ENCODE data around the gene PKN1. TPM values are rescaled to one million over a fixed set of nuclear protein-coding genes. Genes with fewer than 3 reads are reported as not detected.

Gene PKN1
- total and polyA plus RNA-seq, 2 of the 4 experiments (the other 2 are of a cell fraction): 39.1 to 41.4 TPM

DNA sequence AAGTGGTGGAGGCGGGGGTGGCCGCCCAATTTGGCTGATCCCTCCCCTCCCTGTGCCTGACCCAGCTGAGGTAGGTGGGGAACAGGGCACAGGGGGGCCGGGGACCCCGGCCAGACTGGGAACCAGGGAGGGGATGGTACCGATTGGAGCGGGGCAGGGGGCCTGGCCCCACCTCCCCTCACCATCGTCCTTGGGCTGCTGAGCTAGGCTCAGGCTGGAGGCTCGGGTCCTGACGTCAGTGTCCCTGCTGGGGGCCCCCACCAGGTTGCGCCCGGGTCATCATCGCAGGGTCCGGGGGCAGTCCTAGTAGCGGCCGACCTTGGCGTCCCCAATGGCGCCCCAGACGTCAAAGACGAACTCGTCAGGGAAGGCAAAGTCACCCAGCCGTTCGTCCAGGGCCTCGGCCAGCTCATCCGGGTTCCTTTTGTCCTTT lies 45.0 kb downstream of the PKN1 start:
- Histone ChIP-seq H3K27me3 (ENCODE audit: control insufficient read depth, insufficient read depth, low read length) (no peaks in the 10 kb centered on the region), H2BK15ac (ENCODE audit: low read depth, low read length) (no peak overlapping the region), H2AK5ac (ENCODE audit: low read depth, low read length) (no peak overlapping the region), H3K14ac (replicated peaks; ENCODE audit: low read depth, low read length) (no peak overlapping the region), H3K4me1 (ENCODE audit: control insufficient read depth, insufficient read depth, low read length) (peaks cover 35% of the 10 kb centered on the region), H3K9me3 (ENCODE audit: control insufficient read depth, insufficient read depth, low read length) (no peaks in the 10 kb centered on the region), H3K9ac (ENCODE audit: low read depth, low read length) (no peak overlapping the region), H3K36me3 (ENCODE audit: control insufficient read depth, insufficient read depth, low read length) (peaks cover 25% of the 10 kb centered on the region), H2BK5ac (ENCODE audit: low read depth, low read length, poor library complexity, severe bottlenecking) (no peak overlapping the region), H3K4ac (ENCODE audit: low read depth, low read length) (no peak overlapping the region), H3K79me1 (ENCODE audit: low read depth in 1 of 2, low read length in 2 of 2) (peaks cover 8 to 48% of the 10 kb centered on the region in 2 experiments), H4K91ac (ENCODE audit: insufficient read depth, low read depth, low read length) (no peak overlapping the region), H3K18ac (ENCODE audit: low read depth, low read length) (no peak overlapping the region), H3K4me3 (ENCODE audit: insufficient read depth, low read depth, low read length) (no peak overlapping the region), H3K9me1 (ENCODE audit: insufficient read depth, low read length) (0 out of 2 replicates have a peak, but pooled peaks cover 14% of the 10 kb centered on the region), H3K23ac (ENCODE audit: low read depth, low read length) (no peak overlapping the region), H3K4me2 (ENCODE audit: low read depth, low read length) (no peak overlapping the region), H2BK20ac (ENCODE audit: low read depth, low read length) (no peak overlapping the region), H3K56ac (ENCODE audit: extremely low read depth, insufficient read depth, low read length) (no peak overlapping the region), H2BK120ac (ENCODE audit: low read depth, low read length) (no peak overlapping the region), H4K8ac (ENCODE audit: low read depth in 2 of 2, low read length in 2 of 2) (no peak overlapping the region), H2AFZ (replicated peaks; ENCODE audit: low read length, poor library complexity) (no peak overlapping the region), H3K27ac (ENCODE audit: insufficient read depth, low read length) (no peak overlapping the region), H2AK9ac (replicated peaks; ENCODE audit: low read depth, low read length, poor library complexity) (no peak overlapping the region), H4K20me1 (ENCODE audit: insufficient read depth, low read length) (peaks cover 33% of the 10 kb centered on the region), H4K5ac (ENCODE audit: low read depth, low read length) (no peak overlapping the region)
- intact Hi-C loops (cut with micrococcal nuclease) (loop anchor here (5.0 kb wide), 1 partner anchor 341 kb away; the partner anchor contains the start of gene ASF1B), dilution Hi-C loops (cut with HindIII; ENCODE audit: low sequenced_read_pairs, unreplicated experiment) (no loop called here), in situ Hi-C loops (cut with MboI; ENCODE audit: low sequenced_read_pairs) (loop anchor here (10.0 kb wide), 1 partner anchor 593 kb away; no protein-coding TSS in a partner anchor)
- BruUV-seq (replicated peaks): no TSS peak
- CTCF ChIA-PET: interaction anchor here (0.6 kb wide), 1 partner anchor 9 kb away, joined by 3 read pairs; no protein-coding TSS in a partner anchor
- WGBS, 2 experiments (ENCODE audit: extremely low coverage in 2 of 2, insufficient read length in 1 of 2): 60% methylated on average over 8 of the region's 24 CpGs; no CpG with 5 or more reads in 1 of the 2 experiments
- no peak for TF ChIP-seq NFE2L2 (IDR thresholded peaks at IDR 0.05; ENCODE audit: low read depth, low read length)
- no peak for TF ChIP-seq MAZ (IDR thresholded peaks at IDR 0.05; ENCODE audit: borderline replicate concordance, low read depth, low read length)
- no peak for TF ChIP-seq RAD21 (IDR thresholded peaks at IDR 0.05; ENCODE audit: low read length)
- TF ChIP-seq MXI1 (IDR thresholded peaks at IDR 0.05; ENCODE audit: borderline replicate concordance, low read depth, low read length): no peak
- TF ChIP-seq POLR2A (IDR thresholded peaks at IDR 0.05; ENCODE audit: low read depth, low read length): no peak
- TF ChIP-seq MAFK (IDR thresholded peaks at IDR 0.05; ENCODE audit: low read depth, low read length): no peak
- TF ChIP-seq, protein P1, sequence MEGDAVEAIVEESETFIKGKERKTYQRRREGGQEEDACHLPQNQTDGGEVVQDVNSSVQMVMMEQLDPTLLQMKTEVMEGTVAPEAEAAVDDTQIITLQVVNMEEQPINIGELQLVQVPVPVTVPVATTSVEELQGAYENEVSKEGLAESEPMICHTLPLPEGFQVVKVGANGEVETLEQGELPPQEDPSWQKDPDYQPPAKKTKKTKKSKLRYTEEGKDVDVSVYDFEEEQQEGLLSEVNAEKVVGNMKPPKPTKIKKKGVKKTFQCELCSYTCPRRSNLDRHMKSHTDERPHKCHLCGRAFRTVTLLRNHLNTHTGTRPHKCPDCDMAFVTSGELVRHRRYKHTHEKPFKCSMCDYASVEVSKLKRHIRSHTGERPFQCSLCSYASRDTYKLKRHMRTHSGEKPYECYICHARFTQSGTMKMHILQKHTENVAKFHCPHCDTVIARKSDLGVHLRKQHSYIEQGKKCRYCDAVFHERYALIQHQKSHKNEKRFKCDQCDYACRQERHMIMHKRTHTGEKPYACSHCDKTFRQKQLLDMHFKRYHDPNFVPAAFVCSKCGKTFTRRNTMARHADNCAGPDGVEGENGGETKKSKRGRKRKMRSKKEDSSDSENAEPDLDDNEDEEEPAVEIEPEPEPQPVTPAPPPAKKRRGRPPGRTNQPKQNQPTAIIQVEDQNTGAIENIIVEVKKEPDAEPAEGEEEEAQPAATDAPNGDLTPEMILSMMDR (conservative IDR thresholded peaks at IDR 0.05; ENCODE audit: low read depth, low read length): no peak
- TF ChIP-seq SMC3 (IDR thresholded peaks at IDR 0.05; ENCODE audit: low read depth, low read length): no peak
- no peak for TF ChIP-seq BHLHE40 (IDR thresholded peaks at IDR 0.05; ENCODE audit: low read depth, low read length)
- no peak for TF ChIP-seq CEBPB (IDR thresholded peaks at IDR 0.05; ENCODE audit: low read depth, low read length)
- no peak for TF ChIP-seq FOS (IDR thresholded peaks at IDR 0.05; ENCODE audit: low read depth, low read length)
- TF ChIP-seq, protein P2, sequence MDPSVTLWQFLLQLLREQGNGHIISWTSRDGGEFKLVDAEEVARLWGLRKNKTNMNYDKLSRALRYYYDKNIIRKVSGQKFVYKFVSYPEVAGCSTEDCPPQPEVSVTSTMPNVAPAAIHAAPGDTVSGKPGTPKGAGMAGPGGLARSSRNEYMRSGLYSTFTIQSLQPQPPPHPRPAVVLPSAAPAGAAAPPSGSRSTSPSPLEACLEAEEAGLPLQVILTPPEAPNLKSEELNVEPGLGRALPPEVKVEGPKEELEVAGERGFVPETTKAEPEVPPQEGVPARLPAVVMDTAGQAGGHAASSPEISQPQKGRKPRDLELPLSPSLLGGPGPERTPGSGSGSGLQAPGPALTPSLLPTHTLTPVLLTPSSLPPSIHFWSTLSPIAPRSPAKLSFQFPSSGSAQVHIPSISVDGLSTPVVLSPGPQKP (IDR thresholded peaks at IDR 0.05; ENCODE audit: borderline replicate concordance, low read depth, low read length): no peak
- no peak for TF ChIP-seq RFX5 (IDR thresholded peaks at IDR 0.05; ENCODE audit: low read depth, low read length)
- TF ChIP-seq USF2 (IDR thresholded peaks at IDR 0.05; ENCODE audit: low read depth, low read length): no peak
- no peak for TF ChIP-seq CHD1 (IDR thresholded peaks at IDR 0.05; ENCODE audit: low read depth, low read length)
- TF ChIP-seq RCOR1 (IDR thresholded peaks at IDR 0.05; ENCODE audit: insufficient replicate concordance, low read length): no peak
- no peak for ATAC-seq (ENCODE audit: low read depth)
- no peak for DNase-seq
- POLR2A ChIA-PET (ENCODE audit: unreplicated experiment): no interaction called here

All from IMR-90 (cell line).